Kidney (tissue), 14 donors: ENCODE results near the gene PDZD2. TPM values are rescaled to one million over a fixed set of nuclear protein-coding genes. Genes with fewer than 3 reads are reported as not detected.

Experiments used
- DNase-seq, 5 donors: peaks; one replicate each; pipeline ENCODE4 v3.0.0-alpha.2; 2013 to 2020
- FAIRE-seq: peaks from 2 replicates; lab custom pipeline; 2012; peaks lifted over from hg19 to GRCh38; lab: Jason Lieb, UNC
- H3K27ac ChIP-seq, 2 donors: one replicate each; pipeline ENCODE4 v1.7.0; 2013; ENCODE audit warnings: low read depth in 2 of 2, low read length in 2 of 2, inconsistent platforms in 1 of 2
- H3K27me3 ChIP-seq: one replicate; pipeline ENCODE4 v1.7.1; 2013; ENCODE audit warnings: low read length, inconsistent platforms; ENCODE audit not compliant: control insufficient read depth, insufficient read depth
- H3K36me3 ChIP-seq, 3 donors: one replicate each; pipeline versions ENCODE4 v1.7.0 to v1.7.1; 2013; ENCODE audit warnings: low read length in 3 of 3, control low read depth in 1 of 3, inconsistent platforms in 1 of 3; ENCODE audit not compliant: insufficient read depth in 3 of 3, control insufficient read depth in 2 of 3
- H3K4me1 ChIP-seq, 3 donors: one replicate each; pipeline versions ENCODE4 v1.7.0 to v1.7.1; 2013; ENCODE audit warnings: low read length in 3 of 3, inconsistent platforms in 1 of 3, low read depth in 1 of 3; ENCODE audit not compliant: control insufficient read depth in 2 of 3, insufficient read depth in 2 of 3
- H3K4me3 ChIP-seq, 3 donors: one replicate each; pipeline versions ENCODE4 v1.7.0 to v1.8.1; 2013; ENCODE audit warnings: low read length in 3 of 3, control low read depth in 1 of 3, inconsistent platforms in 1 of 3
- H3K9ac ChIP-seq, 3 donors: one replicate each; pipeline versions ENCODE4 v1.7.0 to v1.7.1; 2013; ENCODE audit warnings: low read length in 3 of 3, control low read depth in 1 of 3, inconsistent platforms in 1 of 3
- H3K9me3 ChIP-seq, 3 donors: one replicate each; pipeline versions ENCODE4 v1.7.0 to v1.7.1; 2013; ENCODE audit warnings: low read length in 3 of 3, control low read depth in 1 of 3, inconsistent platforms in 1 of 3; ENCODE audit not compliant: control insufficient read depth in 2 of 3, insufficient read depth in 1 of 3
- intact Hi-C: fragments of 100-400 bp; cut with DNase I; formaldehyde crosslinking; loops from one replicate; pipeline ENCODE4 v1.11.1; 2022
- polyA plus RNA-seq: library from polyadenylated mRNA; stranded (reverse); fragments of 350-450 nt; fragmentation: Illumina TruSeq; extraction: RNeasy Lipid Tissue Mini Kit (QIAGEN cat#74804); gene quantifications from one replicate; pipeline ENCODE4 v1.2.3, GENCODE V29; 2014; ENCODE audit warnings: low read depth, low replicate concordance; ENCODE audit not compliant: insufficient read depth
- total RNA-seq: library from RNA; stranded (reverse); fragmentation: NEBNext Ultra II Directional; extraction: Animal tissue kit (Norgen Biotek cat#: 25700); gene quantifications from one replicate; pipeline ENCODE4 v1.2.1, GENCODE V29; 2021
- TF ChIP-seq, protein P1 (sequence below): IDR thresholded peaks from 3 replicates; pipeline ENCODE4 v1.5.1; 2012; ENCODE audit warnings: mild to moderate bottlenecking, moderate library complexity, borderline replicate concordance; ENCODE audit not compliant: insufficient read depth; ENCODE audit errors: extremely low read depth
- donor health status: control.
- donor health status: control.
- donor health status: control.
- donor health status: control.
- donor health status: control.
- donor health status: DM: yes; HTN: yes; CAD: no.
- donor health status: Normal renal cell carcinoma (clear cell type).

PDZD2 gene
- total and polyA plus RNA-seq, 2 donors from 2014 or later: 6.2 to 14.8 TPM

DNA sequence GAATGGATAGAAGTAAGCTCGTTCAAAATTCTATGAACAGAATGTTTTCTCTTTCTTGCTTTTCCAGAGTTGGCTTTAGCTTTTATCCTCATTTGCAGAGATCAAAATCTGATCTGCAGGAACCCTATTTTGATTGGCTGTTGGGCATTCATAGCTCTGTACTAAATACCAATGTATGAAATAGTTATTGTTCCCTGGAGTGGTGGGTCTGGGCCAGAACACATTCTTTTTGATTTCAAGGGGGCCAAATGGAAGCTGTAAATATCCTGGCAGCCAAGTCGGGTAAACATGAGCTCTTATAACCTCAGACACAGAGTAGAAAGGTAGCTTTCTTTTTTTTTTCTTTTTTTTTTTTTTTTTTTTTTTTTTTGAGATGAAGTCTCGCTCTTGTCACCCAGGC, 241.5 kb downstream of the PDZD2 start:
- no peaks in the 10 kb centered on the region for H3K9me3 ChIP-seq
- intact Hi-C loops: no loop called here

DNA sequence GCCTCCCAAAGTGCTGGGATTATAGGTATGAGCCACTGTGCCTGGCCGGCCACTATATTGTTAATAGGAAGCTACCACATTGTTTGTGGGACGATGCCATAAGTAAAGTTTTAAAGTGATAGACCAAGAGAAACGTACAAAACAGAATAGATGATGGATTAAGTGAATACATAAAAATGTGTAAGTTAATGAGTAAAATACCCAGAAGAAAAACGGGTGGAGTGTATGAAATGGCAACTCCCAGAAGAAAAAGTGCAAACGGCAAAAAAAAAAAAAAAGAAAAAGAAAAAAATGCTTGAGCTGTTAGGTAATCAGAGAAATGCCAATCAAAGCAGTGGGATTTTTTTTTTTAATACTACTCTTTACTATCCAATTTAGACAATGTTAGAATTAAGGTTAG, 246.0 kb downstream of the PDZD2 start:
- Histone ChIP-seq H3K27me3 (no peaks in the 10 kb centered on the region), H3K9me3 (no peaks in the 10 kb centered on the region), H3K4me1 (peaks cover 2 to 3% (median 2%) of the 10 kb centered on the region in 3 donors), H3K4me3 (no peak overlapping the region), H3K27ac (no peak overlapping the region), H3K9ac (no peak overlapping the region), H3K36me3 (no peaks in the 10 kb centered on the region)
- intact Hi-C loops: no loop called here
- FAIRE-seq (no peak), DNase-seq (no peak)
- TF ChIP-seq, protein P1, sequence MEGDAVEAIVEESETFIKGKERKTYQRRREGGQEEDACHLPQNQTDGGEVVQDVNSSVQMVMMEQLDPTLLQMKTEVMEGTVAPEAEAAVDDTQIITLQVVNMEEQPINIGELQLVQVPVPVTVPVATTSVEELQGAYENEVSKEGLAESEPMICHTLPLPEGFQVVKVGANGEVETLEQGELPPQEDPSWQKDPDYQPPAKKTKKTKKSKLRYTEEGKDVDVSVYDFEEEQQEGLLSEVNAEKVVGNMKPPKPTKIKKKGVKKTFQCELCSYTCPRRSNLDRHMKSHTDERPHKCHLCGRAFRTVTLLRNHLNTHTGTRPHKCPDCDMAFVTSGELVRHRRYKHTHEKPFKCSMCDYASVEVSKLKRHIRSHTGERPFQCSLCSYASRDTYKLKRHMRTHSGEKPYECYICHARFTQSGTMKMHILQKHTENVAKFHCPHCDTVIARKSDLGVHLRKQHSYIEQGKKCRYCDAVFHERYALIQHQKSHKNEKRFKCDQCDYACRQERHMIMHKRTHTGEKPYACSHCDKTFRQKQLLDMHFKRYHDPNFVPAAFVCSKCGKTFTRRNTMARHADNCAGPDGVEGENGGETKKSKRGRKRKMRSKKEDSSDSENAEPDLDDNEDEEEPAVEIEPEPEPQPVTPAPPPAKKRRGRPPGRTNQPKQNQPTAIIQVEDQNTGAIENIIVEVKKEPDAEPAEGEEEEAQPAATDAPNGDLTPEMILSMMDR: no peak

More for the DNA sequence above, 241.5 kb downstream of the PDZD2 start:
- H3K4me1 ChIP-seq: no peaks in the 10 kb centered on the region
- DNase-seq (peak in 2 of 5 donors; percentile 2 to 46), FAIRE-seq (no peak)
- H3K27ac ChIP-seq: no peak overlapping the region
- H3K9ac ChIP-seq: no peak overlapping the region
- H3K36me3 ChIP-seq: no peaks in the 10 kb centered on the region
- TF ChIP-seq, protein P1: no peak
- H3K4me3 ChIP-seq: no peak overlapping the region
- no peaks in the 10 kb centered on the region for H3K27me3 ChIP-seq

DNA sequence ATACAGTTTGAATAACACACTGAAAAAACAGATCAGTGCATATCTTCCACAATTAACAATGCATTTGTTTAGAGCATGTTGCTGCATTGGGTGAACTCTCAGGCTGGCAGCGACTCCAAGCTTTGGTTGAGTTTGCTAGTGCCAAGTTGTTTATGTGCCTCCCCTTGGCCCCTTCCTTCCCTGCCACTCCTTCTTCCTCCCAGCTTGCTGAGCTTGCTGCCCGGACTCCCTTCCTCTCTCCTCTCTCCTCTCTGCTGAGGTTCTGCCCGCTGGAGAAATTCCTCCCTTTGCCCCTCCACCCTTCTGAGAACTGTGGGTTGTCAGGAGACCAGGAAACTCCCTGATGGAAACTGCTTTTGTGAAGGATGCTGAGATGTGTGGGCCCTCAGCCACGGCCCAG, 247.3 kb downstream of the PDZD2 start:
- no peak for FAIRE-seq

More for the DNA sequence above, 247.3 kb downstream of the PDZD2 start:
- Histone ChIP-seq H3K27ac (no peak overlapping the region), H3K9ac (no peak overlapping the region), H3K36me3 (no peaks in the 10 kb centered on the region), H3K9me3 (no peaks in the 10 kb centered on the region), H3K4me3 (no peak overlapping the region), H3K27me3 (no peaks in the 10 kb centered on the region), H3K4me1 (peaks cover 2 to 6% (median 3%) of the 10 kb centered on the region in 3 donors)
- TF ChIP-seq, protein P1: no peak
- DNase-seq: peak in 2 of 5 donors; percentile 29 to 40
- intact Hi-C loops: no loop called here
